Heart left ventricle (tissue), 16 donors: ENCODE data around the gene ZNF207. TPM values are rescaled to one million over a fixed set of nuclear protein-coding genes. Genes with fewer than 3 reads are reported as not detected.

ENCODE experiments used
- ATAC-seq, 4 donors: fragments of 200-7000 bp; cut with Tn5 transposase; one replicate each; pipeline ENCODE4 v1.9.1; 2020 to 2022; ENCODE audit warnings: moderate library complexity in 4 of 4, mild to moderate bottlenecking in 3 of 4, moderate number of reproducible peaks in 1 of 4
- DNase-seq, 5 donors: peaks; one replicate each; pipeline ENCODE4 v3.0.0-alpha.2; 2020
- H3K27ac ChIP-seq, 12 donors: fragments of 200-600 bp; sonication (generic) in 4 of 12; one replicate each; pipeline versions ENCODE4 v1.5.0 to v1.8.0; 2016 to 2022; ENCODE audit warnings: mild to moderate bottlenecking in 2 of 12
- H3K27me3 ChIP-seq, 9 donors: fragments of 200-600 bp; sonication (generic) in 2 of 9; one replicate each; pipeline versions ENCODE4 v1.5.1 to v1.8.0; 2016 to 2022; ENCODE audit warnings: mild to moderate bottlenecking in 3 of 9
- H3K36me3 ChIP-seq, 9 donors: fragments of 200-600 bp; sonication (generic) in 2 of 9; one replicate each; pipeline versions ENCODE4 v1.5.0 to v1.8.0; 2018 to 2022; ENCODE audit warnings: mild to moderate bottlenecking in 2 of 9
- H3K4me1 ChIP-seq, 12 donors: fragments of 200-600 bp; sonication (generic) in 4 of 12; one replicate each; pipeline versions ENCODE4 v1.5.0 to v1.8.0; 2016 to 2022; ENCODE audit warnings: mild to moderate bottlenecking in 3 of 12
- H3K4me3 ChIP-seq, 12 donors: fragments of 200-600 bp; sonication (generic) in 4 of 12; one replicate each; pipeline versions ENCODE4 v1.5.0 to v1.8.0; 2017 to 2022; ENCODE audit warnings: mild to moderate bottlenecking in 9 of 12, moderate library complexity in 4 of 12
- H3K9me3 ChIP-seq, 12 donors: fragments of 200-600 bp; sonication (generic) in 4 of 12; one replicate each; pipeline versions ENCODE4 v1.5.0 to v1.8.0; 2016 to 2022; ENCODE audit warnings: mild to moderate bottlenecking in 1 of 12
- POLR2A ChIP-seq, 2 donors: fragments of 450-650 bp; IDR thresholded peaks; one replicate each; pipeline ENCODE4 v1.6.1; 2017; ENCODE audit warnings: antibody characterized with exemption in 2 of 2, mild to moderate bottlenecking in 2 of 2, moderate library complexity in 2 of 2
- WGBS, 4 donors: extraction: QIAGEN DNeasy Blood & Tissue Kit in 2 of 4; methylation state at CpG; one replicate each; pipeline versions ENCODE4 v1.1.5 to v1.1.7; 2013 to 2018; 5-methylcytosine and 5-hydroxymethylcytosine counted together
- intact Hi-C, 10 donors: fragments of 100-400 bp; cut with DNase I; formaldehyde crosslinking; loops; one replicate each; pipeline versions ENCODE4 v1.11.1 to v1.14.2; 2022
- polyA plus RNA-seq, 2 donors: library from polyadenylated mRNA; stranded (reverse); fragments of 200-250 nt; gene quantifications; one replicate each; pipeline ENCODE4 v1.2.3, GENCODE V29; 2013
- total RNA-seq, 9 donors: library from RNA; depleted of rRNA in 2 of 9; stranded (reverse); fragments of >200 nt in 2 of 9; fragmentation: NEBNext Ultra II Directional in 3 of 9; extraction: Animal tissue kit (Norgen Biotek cat#: 25700) in 3 of 9; gene quantifications; one replicate each; pipeline versions ENCODE4 v1.1.0 to v1.2.4, GENCODE V29; 2016 to 2023
- TF ChIP-seq, protein P1 (sequence below), 12 donors: fragments of 200-600 bp; sonication (generic) in 4 of 12; IDR thresholded peaks; one replicate each; pipeline versions ENCODE4 v1.5.0 to v1.8.0; 2018 to 2022; ENCODE audit warnings: antibody characterized with exemption in 12 of 12, mild to moderate bottlenecking in 5 of 12
- donor health status: ischemic (EF 13 %, LVEDD 7.1; RV severe dilation, severe dysfunction).
- donor health status: healthy with polysubstance abuse.
- donor health status: DM: no; HTN: yes; CAD: no.
- donor health status: DM: no; HTN: no; CAD: no.
- donor health status: ischemic (EF 25% LVEDD 6.9; RV normal size, moderate dysfunction).
- donor health status: ischemic (EF 25% LVEDD 5.7; RV mildly dilated, moderate dysfunction).
- donor health status: healthy.
- donor health status: DM: yes; HTN: yes; CAD: no.
- donor health status: ischemic (EF 35%, LVEDD 5.7; RV mildly dilated, moderate dysfunction).
- donor health status: nonischemic (EF 11% LVEDD 7.7; RV severe dilation, severe dysfunction).
- donor health status: DM: yes; HTN: yes; CAD: no.
- donor health status: PGD.
- donor health status: ischemic (EF 29% LVEDD 5.4; RV normal size, mild dysfunction).
- donor health status: nonischemic (EF 23%, LVEDD 6.1; RV moderate dilation, normal function).

Gene ZNF207
- total and polyA plus RNA-seq, 11 donors = 42.5 to 108 (median 72.1) TPM

DNA sequence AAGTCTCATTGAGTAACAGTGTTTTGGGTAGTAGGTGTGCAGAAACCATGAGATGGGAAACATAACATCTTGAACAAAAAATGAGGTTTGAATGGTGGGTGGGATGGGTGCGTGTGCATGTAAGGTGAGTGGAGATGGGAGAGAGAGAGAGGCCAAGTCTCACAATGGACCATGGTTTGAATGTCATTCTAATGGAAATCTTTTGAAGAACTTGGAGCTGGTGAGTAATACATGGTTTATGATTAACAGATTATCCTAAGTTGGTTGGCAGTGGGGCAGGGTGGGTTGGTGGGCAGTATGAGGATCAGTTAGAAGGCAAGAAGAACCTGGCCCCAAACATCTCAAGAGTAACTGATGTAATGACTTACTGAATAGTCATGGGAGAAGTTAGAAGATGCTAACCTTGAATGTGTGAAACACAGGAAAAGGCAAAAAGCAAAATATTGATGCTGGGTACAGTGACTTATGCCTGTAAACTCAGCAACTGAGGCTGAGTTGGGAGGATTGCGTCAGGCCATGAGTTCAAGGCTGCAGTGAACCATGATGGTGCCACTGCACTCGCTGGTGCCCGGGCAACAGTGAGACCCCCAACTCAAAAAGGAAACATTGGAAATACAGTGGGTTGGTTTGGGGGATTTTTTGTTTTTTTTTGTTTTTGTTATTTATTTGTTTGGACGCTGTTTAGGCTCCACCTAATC lies 32.7 kb downstream of the ZNF207 start:
- intact Hi-C loops = loop anchor here in 2 of 10 donors (5.0 to 10.0 kb wide), 2 partner anchors 62 to 175 kb away; partner anchors contain the start of gene PSMD11 (in 1 of the 2)
- no peaks in the 10 kb centered on the region for H3K4me1 ChIP-seq
- TF ChIP-seq, protein P1, sequence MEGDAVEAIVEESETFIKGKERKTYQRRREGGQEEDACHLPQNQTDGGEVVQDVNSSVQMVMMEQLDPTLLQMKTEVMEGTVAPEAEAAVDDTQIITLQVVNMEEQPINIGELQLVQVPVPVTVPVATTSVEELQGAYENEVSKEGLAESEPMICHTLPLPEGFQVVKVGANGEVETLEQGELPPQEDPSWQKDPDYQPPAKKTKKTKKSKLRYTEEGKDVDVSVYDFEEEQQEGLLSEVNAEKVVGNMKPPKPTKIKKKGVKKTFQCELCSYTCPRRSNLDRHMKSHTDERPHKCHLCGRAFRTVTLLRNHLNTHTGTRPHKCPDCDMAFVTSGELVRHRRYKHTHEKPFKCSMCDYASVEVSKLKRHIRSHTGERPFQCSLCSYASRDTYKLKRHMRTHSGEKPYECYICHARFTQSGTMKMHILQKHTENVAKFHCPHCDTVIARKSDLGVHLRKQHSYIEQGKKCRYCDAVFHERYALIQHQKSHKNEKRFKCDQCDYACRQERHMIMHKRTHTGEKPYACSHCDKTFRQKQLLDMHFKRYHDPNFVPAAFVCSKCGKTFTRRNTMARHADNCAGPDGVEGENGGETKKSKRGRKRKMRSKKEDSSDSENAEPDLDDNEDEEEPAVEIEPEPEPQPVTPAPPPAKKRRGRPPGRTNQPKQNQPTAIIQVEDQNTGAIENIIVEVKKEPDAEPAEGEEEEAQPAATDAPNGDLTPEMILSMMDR (IDR thresholded peaks at IDR 0.05) = no peak
- no peak for TF ChIP-seq POLR2A (IDR thresholded peaks at IDR 0.05)
- no peaks in the 10 kb centered on the region for H3K9me3 ChIP-seq
- no peak for DNase-seq
- H3K4me3 ChIP-seq = no peak overlapping the region
- no peaks in the 10 kb centered on the region for H3K27me3 ChIP-seq
- H3K36me3 ChIP-seq = peaks cover 0 to 81% (median 61%) of the 10 kb centered on the region in 9 donors
- no peak overlapping the region for H3K27ac ChIP-seq
- 95 to 98% (median 97%) methylated on average over 5 of the region's 5 CpGs for WGBS, 4 donors
- no peak for ATAC-seq

DNA sequence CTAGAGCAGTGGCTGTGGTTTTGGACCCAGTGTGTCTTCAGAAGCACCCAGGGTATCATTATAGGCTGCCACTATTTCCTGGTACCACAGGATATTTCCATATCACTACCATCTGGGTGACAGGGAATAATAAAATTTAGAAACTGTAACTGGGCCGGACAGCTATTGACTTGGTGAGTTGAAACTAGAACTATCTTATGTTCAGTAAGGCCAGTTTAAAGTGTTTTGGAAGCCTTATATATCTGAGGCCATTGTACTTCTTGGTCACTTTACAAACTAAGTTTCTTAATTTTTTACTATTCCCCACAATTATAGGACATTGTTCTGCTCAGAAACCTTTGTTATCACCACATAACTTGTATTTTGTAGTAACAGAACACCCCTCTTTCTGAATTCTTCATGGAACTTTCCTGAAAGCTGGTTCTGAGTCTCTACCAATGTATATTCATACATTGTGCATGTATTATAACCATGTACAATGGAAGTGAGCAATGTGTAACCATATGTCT lies 34.0 kb downstream of the ZNF207 start:
- DNase-seq = no peak
- WGBS, 4 donors = 90 to 96% (median 94%) methylated on average over 1 of the region's 1 CpG
- Histone ChIP-seq H3K4me3 (no peak overlapping the region), H3K36me3 (peaks cover 0 to 80% (median 61%) of the 10 kb centered on the region in 9 donors), H3K9me3 (no peaks in the 10 kb centered on the region), H3K4me1 (no peaks in the 10 kb centered on the region), H3K27ac (no peak overlapping the region), H3K27me3 (no peaks in the 10 kb centered on the region)
- no peak for ATAC-seq
- TF ChIP-seq, protein P1 (IDR thresholded peaks at IDR 0.05) = no peak
- TF ChIP-seq POLR2A (IDR thresholded peaks at IDR 0.05) = no peak
- intact Hi-C loops = loop anchor here in 2 of 10 donors (5.0 to 10.0 kb wide), 2 partner anchors 61 to 177 kb away; partner anchors contain the start of gene PSMD11 (in 1 of the 2)

- DNase-seq (no peak), ATAC-seq (no peak)
- intact Hi-C loops = loop anchor here in 1 of 10 donors (10.0 kb wide), 1 partner anchor 60 kb away; the partner anchor contains the start of gene PSMD11
- Histone ChIP-seq H3K9me3 (no peaks in the 10 kb centered on the region), H3K4me1 (no peaks in the 10 kb centered on the region), H3K27me3 (no peaks in the 10 kb centered on the region), H3K27ac (no peak overlapping the region), H3K4me3 (no peak overlapping the region), H3K36me3 (peaks cover 0 to 76% (median 56%) of the 10 kb centered on the region in 9 donors)
- WGBS, 4 donors = 80 to 84% (median 82%) methylated on average over 7 of the region's 7 CpGs
- no peak for TF ChIP-seq POLR2A (IDR thresholded peaks at IDR 0.05)
- TF ChIP-seq, protein P1 (IDR thresholded peaks at IDR 0.05) = no peak
Observed at GRCh38 chr17:32385121-32385520, 35.2 kb downstream of the ZNF207 start.

DNA sequence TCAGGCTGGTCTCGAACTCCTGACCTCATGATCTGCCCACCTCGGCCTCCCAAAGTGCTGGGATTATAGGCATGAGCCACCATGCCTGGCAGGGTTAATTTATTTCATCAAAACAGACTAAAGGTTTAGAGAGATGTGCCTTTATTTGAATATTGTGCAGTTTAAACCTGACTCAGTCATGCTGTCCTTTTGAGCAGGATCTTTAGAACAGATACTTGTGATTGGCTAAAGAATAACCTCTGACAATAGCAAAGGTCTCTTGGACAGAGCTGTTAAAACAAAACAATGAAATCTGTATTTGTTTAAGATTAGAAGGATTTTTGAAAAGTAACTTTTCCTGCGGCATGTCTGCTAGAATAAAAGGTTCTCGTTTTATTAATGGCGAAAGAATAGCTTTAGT lies 36.0 kb downstream of the ZNF207 start:
- ATAC-seq = no peak

More for the DNA sequence above, 36.0 kb downstream of the ZNF207 start:
- no peak for DNase-seq
- H3K27ac ChIP-seq = no peak overlapping the region
- H3K27me3 ChIP-seq = no peaks in the 10 kb centered on the region
- H3K4me3 ChIP-seq = no peak overlapping the region
- TF ChIP-seq, protein P1 (IDR thresholded peaks at IDR 0.05) = no peak
- no peak for TF ChIP-seq POLR2A (IDR thresholded peaks at IDR 0.05)
- H3K9me3 ChIP-seq = no peaks in the 10 kb centered on the region
- H3K4me1 ChIP-seq = no peaks in the 10 kb centered on the region
- H3K36me3 ChIP-seq = peaks cover 0 to 71% (median 48%) of the 10 kb centered on the region in 9 donors
- 91 to 96% (median 94%) methylated on average over 5 of the region's 5 CpGs for WGBS, 4 donors
- intact Hi-C loops = loop anchor here in 1 of 10 donors (10.0 kb wide), 1 partner anchor 59 kb away; the partner anchor contains the start of gene PSMD11
